Chondrocyte (in vitro differentiated cells): ENCODE data around the gene TCF25. TPM values are rescaled to one million over a fixed set of nuclear protein-coding genes. Genes with fewer than 3 reads are reported as not detected.

Experiments
- DNase-seq: peaks from one replicate; pipeline ENCODE4 v3.0.0; 2021; ENCODE audit warnings: mixed read lengths, low spot score
- H3K27ac Mint-ChIP-seq: one replicate; pipeline ENCODE4 v1.8.0; 2021; ENCODE audit warnings: mild to moderate bottlenecking, moderate library complexity, mixed read lengths; ENCODE audit not compliant: unreplicated experiment
- H3K27me3 Mint-ChIP-seq: 2 replicates; pipeline ENCODE4 v1.8.0; 2021; ENCODE audit warnings: low read depth, mixed read lengths
- H3K36me3 Mint-ChIP-seq: 2 replicates; pipeline ENCODE4 v1.8.0; 2021; ENCODE audit warnings: low read depth, mixed read lengths
- H3K4me1 Mint-ChIP-seq: 2 replicates; pipeline ENCODE4 v1.8.0; 2021; ENCODE audit warnings: low read depth, mild to moderate bottlenecking, mixed read lengths
- H3K4me3 Mint-ChIP-seq: one replicate; pipeline ENCODE4 v1.8.0; 2021; ENCODE audit warnings: mild to moderate bottlenecking, moderate library complexity, mixed read lengths; ENCODE audit not compliant: unreplicated experiment
- H3K9me3 Mint-ChIP-seq: 2 replicates; pipeline ENCODE4 v1.8.0; 2021; ENCODE audit warnings: low read depth, mixed read lengths
- total RNA-seq: library from RNA; stranded (reverse); gene quantifications from 3 replicates; pipeline ENCODE4 v1.2.1, GENCODE V29; 2021
- TF ChIP-seq, protein P1 (sequence below): fragments of 200-600 bp; sonication (generic); IDR thresholded peaks from 2 replicates; pipeline ENCODE4 v1.5.0; 2021; ENCODE audit warnings: antibody characterized with exemption, mild to moderate bottlenecking, moderate library complexity

Gene TCF25
- total RNA-seq, 1 donor from 2014 or later, result 200 TPM

DNA sequence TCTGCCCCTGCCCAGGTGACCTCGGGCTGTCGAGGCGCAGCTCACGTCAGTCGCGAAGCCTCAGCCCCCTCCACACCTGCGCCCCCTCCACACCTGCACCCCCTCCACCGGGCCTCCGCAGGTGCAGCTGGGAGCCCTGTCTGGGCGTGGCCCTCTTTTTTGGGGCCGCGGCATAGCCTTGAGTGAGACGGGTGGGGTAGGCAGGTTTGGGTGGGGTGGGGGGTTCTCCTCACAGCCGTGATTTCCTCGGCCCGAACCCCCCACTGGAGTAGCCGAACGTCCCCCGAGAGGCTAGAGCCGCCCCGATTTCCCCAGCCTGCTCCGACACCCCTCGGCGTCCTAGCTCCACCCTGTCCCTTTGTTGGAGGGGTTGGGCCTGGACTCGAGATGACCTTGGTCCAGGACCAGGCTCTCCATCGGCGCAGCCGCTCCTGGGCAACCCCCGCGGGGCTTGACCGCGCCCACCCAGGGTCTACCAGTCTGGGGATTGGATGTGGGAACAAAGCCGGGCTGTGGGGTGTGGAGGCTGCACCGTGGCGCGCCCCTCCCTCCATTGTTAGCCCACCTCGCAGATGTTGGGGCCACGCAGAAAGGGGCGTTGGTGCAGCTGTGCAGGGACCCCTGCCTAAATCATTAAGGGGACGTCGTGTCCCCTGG lies 50.4 kb downstream of the TCF25 start:
- DNase-seq, result peak; percentile 90
- TF ChIP-seq, protein P1, sequence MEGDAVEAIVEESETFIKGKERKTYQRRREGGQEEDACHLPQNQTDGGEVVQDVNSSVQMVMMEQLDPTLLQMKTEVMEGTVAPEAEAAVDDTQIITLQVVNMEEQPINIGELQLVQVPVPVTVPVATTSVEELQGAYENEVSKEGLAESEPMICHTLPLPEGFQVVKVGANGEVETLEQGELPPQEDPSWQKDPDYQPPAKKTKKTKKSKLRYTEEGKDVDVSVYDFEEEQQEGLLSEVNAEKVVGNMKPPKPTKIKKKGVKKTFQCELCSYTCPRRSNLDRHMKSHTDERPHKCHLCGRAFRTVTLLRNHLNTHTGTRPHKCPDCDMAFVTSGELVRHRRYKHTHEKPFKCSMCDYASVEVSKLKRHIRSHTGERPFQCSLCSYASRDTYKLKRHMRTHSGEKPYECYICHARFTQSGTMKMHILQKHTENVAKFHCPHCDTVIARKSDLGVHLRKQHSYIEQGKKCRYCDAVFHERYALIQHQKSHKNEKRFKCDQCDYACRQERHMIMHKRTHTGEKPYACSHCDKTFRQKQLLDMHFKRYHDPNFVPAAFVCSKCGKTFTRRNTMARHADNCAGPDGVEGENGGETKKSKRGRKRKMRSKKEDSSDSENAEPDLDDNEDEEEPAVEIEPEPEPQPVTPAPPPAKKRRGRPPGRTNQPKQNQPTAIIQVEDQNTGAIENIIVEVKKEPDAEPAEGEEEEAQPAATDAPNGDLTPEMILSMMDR, result no peak
- peak overlapping the region; percentile 72 for H3K4me3 Mint-ChIP-seq
- H3K4me1 Mint-ChIP-seq, result peaks cover 45% of the 10 kb centered on the region
- H3K27me3 Mint-ChIP-seq, result no peaks in the 10 kb centered on the region
- H3K27ac Mint-ChIP-seq, result peak overlapping the region; percentile 32
- H3K36me3 Mint-ChIP-seq, result no peaks in the 10 kb centered on the region
- H3K9me3 Mint-ChIP-seq, result no peaks in the 10 kb centered on the region

DNA sequence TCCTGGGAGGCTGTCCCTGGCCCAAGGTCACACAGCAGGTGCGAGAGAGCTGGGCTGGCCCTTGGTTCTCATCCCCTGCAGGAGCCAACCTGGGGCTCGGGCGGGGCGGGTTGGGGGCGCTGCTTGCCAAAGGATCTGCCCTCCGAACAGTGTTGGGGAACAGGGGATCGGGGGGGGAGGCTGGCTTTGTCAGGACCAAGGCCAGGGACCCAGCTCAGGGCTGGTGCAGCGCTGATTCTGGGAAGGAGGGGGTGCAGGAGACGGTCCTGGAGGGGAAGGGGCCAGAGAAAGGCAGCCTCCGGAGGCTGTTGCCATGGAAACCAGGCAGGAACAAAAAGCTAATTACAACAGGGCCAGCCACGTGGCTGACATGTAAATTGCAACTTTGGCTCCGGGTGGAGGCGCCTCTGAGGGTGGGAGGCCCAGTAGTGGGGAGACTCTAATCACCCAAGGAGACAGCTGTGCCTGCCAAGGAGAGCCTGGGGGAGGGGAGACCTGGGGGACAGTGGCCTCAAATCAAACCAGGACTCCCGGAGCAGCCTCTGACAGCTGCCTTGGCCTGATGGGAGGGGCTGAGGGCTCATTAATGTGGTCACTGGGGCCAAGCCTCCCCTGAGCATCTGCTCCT lies 51.0 kb downstream of the TCF25 start:
- TF ChIP-seq, protein P1, result no peak
- Mint-ChIP-seq H3K27ac (peak overlapping the region; percentile 12), H3K9me3 (no peaks in the 10 kb centered on the region), H3K4me1 (peaks cover 41% of the 10 kb centered on the region), H3K36me3 (no peaks in the 10 kb centered on the region), H3K4me3 (peak overlapping the region; percentile 72), H3K27me3 (no peaks in the 10 kb centered on the region)
- DNase-seq, result no peak

DNA sequence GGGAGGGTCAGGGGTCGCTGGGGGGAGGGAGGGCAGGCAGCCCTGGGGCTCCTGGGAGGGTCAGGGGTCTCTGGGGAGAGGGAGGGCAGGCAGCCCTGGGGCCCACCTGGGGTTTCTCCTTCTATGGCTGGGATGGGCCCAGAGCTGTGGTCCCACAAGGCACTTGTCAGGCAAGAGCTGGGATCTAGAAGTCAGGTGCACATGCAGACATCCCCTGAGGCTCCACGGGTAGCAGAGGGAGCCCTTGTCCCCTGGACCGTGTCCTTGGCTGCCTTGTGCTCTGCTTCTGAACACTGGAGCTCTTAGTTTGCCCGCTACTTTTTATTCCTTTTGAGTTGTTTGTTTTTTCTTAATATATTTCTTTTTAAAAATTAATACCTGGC lies 51.5 kb downstream of the TCF25 start:
- H3K27me3 Mint-ChIP-seq, result no peaks in the 10 kb centered on the region
- no peaks in the 10 kb centered on the region for H3K36me3 Mint-ChIP-seq
- no peak for DNase-seq
- peak overlapping the region; percentile 69 for H3K27ac Mint-ChIP-seq
- peaks cover 36% of the 10 kb centered on the region for H3K4me1 Mint-ChIP-seq
- TF ChIP-seq, protein P1, result no peak
- H3K4me3 Mint-ChIP-seq, result peak overlapping the region; percentile 72
- no peaks in the 10 kb centered on the region for H3K9me3 Mint-ChIP-seq

DNA sequence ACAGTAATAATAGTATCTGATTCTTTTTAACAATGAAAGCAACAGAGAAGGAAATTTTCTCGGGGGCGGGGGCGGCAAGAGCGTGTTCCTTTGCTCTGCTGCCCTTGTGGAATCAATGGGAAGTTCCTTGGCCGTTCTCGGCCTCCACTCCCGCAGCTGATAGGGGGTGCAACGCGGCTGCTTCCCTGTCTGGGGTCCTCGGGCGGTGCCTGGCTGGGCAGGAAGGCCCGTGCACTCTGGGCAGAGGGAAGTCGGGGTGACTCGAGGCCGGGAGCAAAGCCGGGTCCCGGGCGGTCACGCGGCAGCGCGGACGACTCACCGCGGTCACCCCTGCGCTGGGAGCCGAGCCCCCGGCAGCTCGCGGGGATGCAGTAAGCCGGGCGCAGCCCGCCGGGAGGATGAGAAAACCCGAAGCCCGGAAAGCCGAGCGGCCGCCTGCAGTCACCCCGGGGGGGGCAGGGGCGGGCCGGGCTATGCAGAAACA lies 52.2 kb downstream of the TCF25 start:
- TF ChIP-seq, protein P1, result peak; percentile 9
- H3K4me3 Mint-ChIP-seq, result peak overlapping the region; percentile 72
- H3K27me3 Mint-ChIP-seq, result no peaks in the 10 kb centered on the region
- peak overlapping the region; percentile 69 for H3K27ac Mint-ChIP-seq
- DNase-seq, result peak; percentile 92
- H3K36me3 Mint-ChIP-seq, result no peaks in the 10 kb centered on the region
- peaks cover 28% of the 10 kb centered on the region for H3K4me1 Mint-ChIP-seq
- H3K9me3 Mint-ChIP-seq, result no peaks in the 10 kb centered on the region

DNA sequence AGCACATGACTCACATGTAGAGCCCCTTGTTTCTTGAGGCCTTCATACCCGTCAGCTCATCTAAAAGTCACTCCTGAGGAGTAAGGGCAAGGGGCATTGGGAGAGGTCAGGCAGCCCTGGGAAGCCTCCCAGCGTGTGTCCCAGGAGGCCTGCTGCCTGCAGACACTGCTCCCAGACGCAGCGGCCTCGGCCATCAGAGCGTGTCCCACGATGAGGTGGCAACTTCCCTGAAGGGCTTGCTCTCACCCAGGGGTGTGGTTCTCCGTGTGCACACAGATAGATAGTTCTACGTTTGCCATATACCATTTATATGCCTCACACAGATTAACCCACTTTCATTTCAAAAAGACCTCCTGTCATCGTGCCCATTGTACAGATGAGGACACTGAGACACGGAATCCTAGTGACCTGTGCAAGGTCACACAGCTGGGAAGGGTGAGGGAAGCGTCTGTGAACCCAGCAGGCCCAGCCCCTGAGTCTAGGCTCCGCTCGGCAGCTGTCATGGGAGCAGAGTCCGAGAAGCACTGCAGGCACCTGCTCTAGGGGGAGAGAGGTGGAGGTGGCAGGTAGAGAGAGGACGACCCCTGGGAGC lies 58.0 kb downstream of the TCF25 start:
- no peaks in the 10 kb centered on the region for H3K9me3 Mint-ChIP-seq
- no peak for DNase-seq
- TF ChIP-seq, protein P1, result no peak
- H3K27me3 Mint-ChIP-seq, result no peaks in the 10 kb centered on the region
- H3K27ac Mint-ChIP-seq, result no peak overlapping the region
- no peaks in the 10 kb centered on the region for H3K4me1 Mint-ChIP-seq
- peaks cover 27% of the 10 kb centered on the region for H3K36me3 Mint-ChIP-seq
- no peak overlapping the region for H3K4me3 Mint-ChIP-seq
